Activated T-cell treated with anti-CD3 and anti-CD28 coated beads for 24 hours (primary cell): ENCODE measurements around the gene TSPY10.
"Not testable (repeated sequence)": the region's sequence is repeated elsewhere in the genome, so short reads cannot be mapped to it uniquely, and the experiment has no call there.

Experiments used
- DNase-seq: peaks from one replicate; pipeline ENCODE4 v3.0.0-alpha.2; 2020; ENCODE audit warnings: low read depth

The TSPY10 gene

GRCh38 chrY:9527580-9527979, at the start of gene TSPY10:
Gene TSPY10, plus strand, starts transcription at chrY:9527880. Its CDS starts 46 bp downstream, at chrY:9527926.
- not testable (repeated sequence) for DNase-seq

GRCh38 chrY:9486967-9487366, 40.7 kb upstream of the TSPY10 start, which contains the start of gene TSPY9:
Gene TSPY9, plus strand, starts transcription at chrY:9487267. Its CDS starts 46 bp downstream, at chrY:9487313.
- DNase-seq, result not testable (repeated sequence)

- DNase-seq, result not testable (repeated sequence)
Measured at GRCh38 chrY:9504396-9504795, 23.3 kb upstream of the TSPY10 start.

- DNase-seq, result not testable (repeated sequence)
Measured at GRCh38 chrY:9516287-9516686, 11.4 kb upstream of the TSPY10 start.
